Coronary artery (tissue), 2 donors: ENCODE results near the gene GPR137B.

Experiments
- DNase-seq: peaks from one replicate; pipeline ENCODE4 v3.0.0-alpha.2; 2017; ENCODE audit warnings: low spot score
- H3K27ac ChIP-seq, 2 donors: fragments of 200-600 bp; sonication (generic); one replicate each; pipeline ENCODE4 v1.5.1; 2016 to 2019
- H3K4me3 ChIP-seq: fragments of 200-600 bp; sonication (generic); 2 replicates; pipeline ENCODE4 v1.5.1; 2016; ENCODE audit warnings: mild to moderate bottlenecking, moderate library complexity
- CTCF ChIP-seq: fragments of 200-600 bp; sonication (generic); IDR thresholded peaks from one replicate; pipeline ENCODE4 v1.5.1; 2019; ENCODE audit warnings: antibody characterized with exemption

GPR137B gene

DNA sequence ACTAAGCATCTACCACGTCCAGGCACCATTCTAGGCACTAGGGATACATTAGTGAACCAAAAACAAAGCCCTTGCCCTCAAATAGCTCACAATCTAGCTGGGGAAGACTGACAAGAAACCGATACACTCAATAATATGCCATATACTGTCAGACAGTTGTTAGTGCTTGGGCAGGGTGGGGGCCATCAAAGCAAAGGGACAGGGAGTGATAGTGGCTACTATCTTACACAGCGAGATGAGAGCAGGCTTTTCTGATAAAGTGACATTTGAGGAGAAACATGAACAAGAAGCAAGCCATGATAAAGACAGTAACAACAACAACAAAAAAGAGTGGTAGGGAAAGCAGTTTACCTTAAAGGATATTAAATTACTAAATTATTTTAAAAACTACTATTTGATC lies 98.3 kb downstream of the GPR137B start:
- Histone ChIP-seq H3K27ac (no peak overlapping the region), H3K4me3 (no peak overlapping the region)
- no peak for TF ChIP-seq CTCF
- DNase-seq = no peak

DNA sequence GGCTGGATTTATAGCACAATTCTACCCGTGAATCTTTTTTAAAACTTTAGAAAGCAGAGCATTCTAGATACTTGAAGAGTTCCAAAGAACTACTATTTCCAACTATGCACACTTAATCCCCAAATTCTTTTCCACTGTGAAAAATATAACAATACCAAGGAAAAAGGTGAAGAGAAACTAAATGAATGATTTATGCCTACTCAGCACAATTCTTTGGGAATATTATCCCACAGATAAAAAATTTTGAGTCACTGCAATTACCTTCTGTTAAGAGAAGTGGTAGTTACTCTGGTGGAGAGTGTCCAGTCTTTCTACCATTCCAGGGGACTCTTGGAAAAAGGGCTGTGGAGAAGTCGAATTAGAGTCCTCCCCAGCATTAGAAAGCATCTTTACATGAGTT lies 100.2 kb downstream of the GPR137B start:
- Histone ChIP-seq H3K27ac (no peak overlapping the region), H3K4me3 (no peak overlapping the region)
- no peak for TF ChIP-seq CTCF
- no peak for DNase-seq

GRCh38 chr1:236247286-236247685 lies 104.9 kb downstream of the GPR137B start:
- Histone ChIP-seq H3K27ac (no peak overlapping the region), H3K4me3 (no peak overlapping the region)
- no peak for TF ChIP-seq CTCF
- DNase-seq = no peak

- Histone ChIP-seq H3K4me3 (no peak overlapping the region), H3K27ac (no peak overlapping the region)
- no peak for TF ChIP-seq CTCF
- DNase-seq = no peak
These were observed 109.2 kb downstream of the GPR137B start for GRCh38 chr1:236251587-236251986.

GRCh38 chr1:236253119-236253518 lies 110.8 kb downstream of the GPR137B start:
- no peak for DNase-seq
- H3K4me3 ChIP-seq = no peak overlapping the region
- no peak for TF ChIP-seq CTCF
- no peak overlapping the region for H3K27ac ChIP-seq

GRCh38 chr1:236253918-236254637 lies 111.7 kb downstream of the GPR137B start:
- no peak overlapping the region for H3K4me3 ChIP-seq
- no peak overlapping the region for H3K27ac ChIP-seq
- TF ChIP-seq CTCF = no peak
- no peak for DNase-seq

DNA sequence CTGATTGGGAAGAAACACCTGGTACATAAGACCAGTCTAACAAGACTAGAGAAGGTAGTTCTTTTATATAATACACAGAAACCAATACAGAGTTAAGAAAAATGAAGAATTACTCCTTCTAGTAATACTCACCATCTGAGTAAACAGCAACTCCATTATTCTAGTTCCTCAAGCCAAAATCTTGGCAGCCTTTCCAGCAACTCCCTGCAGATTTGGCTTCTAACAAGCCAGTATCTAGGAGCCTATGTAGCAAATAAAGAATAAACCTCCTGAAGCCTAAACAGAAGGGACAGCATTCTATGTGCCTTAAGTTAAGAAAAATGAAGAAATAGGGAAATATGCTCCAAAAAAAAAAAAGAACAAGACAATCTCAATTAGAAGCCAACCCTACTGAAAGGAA lies 114.9 kb downstream of the GPR137B start:
- Histone ChIP-seq H3K4me3 (no peak overlapping the region), H3K27ac (no peak overlapping the region)
- no peak for TF ChIP-seq CTCF
- no peak for DNase-seq
